Spleen (tissue), 7 donors: ENCODE results near the gene DCP2.

Experiments
- CTCF ChIP-seq, 11 experiments: fragments of 200-600 bp in 7 of 11; fragments of 450-650 bp in 4 of 11; sonication (generic) in 4 of 11; IDR thresholded peaks in 8 of 11; conservative IDR thresholded peaks in 3 of 11; 1 replicate in 7 of 11; 2 replicates in 4 of 11; pipeline versions ENCODE4 v1.4.0 to v1.8.0; 2016 to 2021; ENCODE audit warnings: antibody characterized with exemption in 11 of 11, inconsistent platforms in 4 of 11, mild to moderate bottlenecking in 1 of 11
- POLR2AphosphoS5 ChIP-seq, 3 donors: sonication (generic); formaldehyde crosslinking; IDR thresholded peaks; one replicate each; pipeline ENCODE4 v1.5.1; 2017; ENCODE audit warnings: antibody characterized with exemption in 3 of 3
- donor health status: DM: no; HTN: no; CAD: no; lungs with moderate emphysema.
- donor health status: DM: no; HTN: no; CAD: no.
- donor health status: DM: no; HTN: no; CAD: no.

GRCh38 chr5:112933105-112933504, 43.5 kb upstream of the DCP2 start:
- TF ChIP-seq CTCF (IDR thresholded peaks at IDR 0.05 in 8 of 11, conservative IDR thresholded peaks at IDR 0.05 in 3 of 11) = no peak
- TF ChIP-seq POLR2AphosphoS5 (IDR thresholded peaks at IDR 0.05) = no peak
